GM19452 (cell line): Measurements from ENCODE around the gene R3HDM1.
"Not testable (repeated sequence)": the region's sequence is repeated elsewhere in the genome, so short reads cannot be mapped to it uniquely, and the experiment has no call there.

ENCODE experiments used
- ATAC-seq: cut with Tn5 transposase; IDR thresholded peaks from one replicate; pipeline ENCODE4 v1.9.1; 2021; ENCODE audit not compliant: unreplicated experiment

Gene R3HDM1

GRCh38 chr2:135637456-135638087 lies 106.3 kb downstream of the R3HDM1 start:
- no peak for ATAC-seq

GRCh38 chr2:135638825-135639224 lies 107.5 kb downstream of the R3HDM1 start:
- no peak for ATAC-seq

DNA sequence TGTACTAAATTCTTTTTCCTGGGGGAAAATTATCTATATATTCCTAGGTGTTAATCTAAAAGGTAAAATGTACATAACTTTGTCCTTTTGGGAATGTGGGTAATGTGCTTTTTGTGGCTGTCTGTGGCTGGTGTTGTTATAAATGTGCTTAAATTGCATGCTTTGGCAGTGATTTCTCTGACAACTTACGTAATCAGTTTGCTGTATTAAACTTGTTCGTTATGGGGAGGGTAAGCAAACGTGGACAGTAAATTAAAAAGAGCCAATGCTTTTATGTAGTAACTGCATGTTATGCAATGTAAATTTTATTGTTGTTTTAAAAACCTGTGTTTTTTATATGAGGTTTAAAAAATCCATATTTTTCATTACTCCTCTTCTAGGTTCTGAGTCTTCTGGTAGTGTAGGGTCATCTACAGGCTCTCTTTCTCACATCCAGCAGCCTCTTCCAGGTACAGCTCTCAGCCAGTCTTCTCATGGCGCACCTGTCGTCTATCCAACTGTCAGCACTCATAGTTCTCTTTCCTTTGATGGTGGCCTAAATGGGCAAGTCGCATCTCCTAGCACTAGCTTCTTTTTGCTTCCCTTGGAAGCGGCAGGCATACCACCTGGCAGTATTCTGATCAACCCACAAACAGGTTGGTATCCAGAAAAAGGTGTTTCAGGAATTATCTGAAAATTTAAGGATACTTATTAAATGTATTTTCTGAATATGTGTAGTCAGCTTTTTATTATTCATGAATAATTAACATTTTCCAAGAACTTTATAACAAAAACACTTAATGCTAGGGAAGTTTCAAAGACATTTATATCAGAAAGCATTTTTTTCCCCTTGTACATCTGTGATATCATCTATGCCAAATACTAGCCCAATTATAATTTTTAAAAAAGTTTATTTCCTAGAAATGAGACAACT lies 110.1 kb downstream of the R3HDM1 start:
- ATAC-seq, result no peak

DNA sequence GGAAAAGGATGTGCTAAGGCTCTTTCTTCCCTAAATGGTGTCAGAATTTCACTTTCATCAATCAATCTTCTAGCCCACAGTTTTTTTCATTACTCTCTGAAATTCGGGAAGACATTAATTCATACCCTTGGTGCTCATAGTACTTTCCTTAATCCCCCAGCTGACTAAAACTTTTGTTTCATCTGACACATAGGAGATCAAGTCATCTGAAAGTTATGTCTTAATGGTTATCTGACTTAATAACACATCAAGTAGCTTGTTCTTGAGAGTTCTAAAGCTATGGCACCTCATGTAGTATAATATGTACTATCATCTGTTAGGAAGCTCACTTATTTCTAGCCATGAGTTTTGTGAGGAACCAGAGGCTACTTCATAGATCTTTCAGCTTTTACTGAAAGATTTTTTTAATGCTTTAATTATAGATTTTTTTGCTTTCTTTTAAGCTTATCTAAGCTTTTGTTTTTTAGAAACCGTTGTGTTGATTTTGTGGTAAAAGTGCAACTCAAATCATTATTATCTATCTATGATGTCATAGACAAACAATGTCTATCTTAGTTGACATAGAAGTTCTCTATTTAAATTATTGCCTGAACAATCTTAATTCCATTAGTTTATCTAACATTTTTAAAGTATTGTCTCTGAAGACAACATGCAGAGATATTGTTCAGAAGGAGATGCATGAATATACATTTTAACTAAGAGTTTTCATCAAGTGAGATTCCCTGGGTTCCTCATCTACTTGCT lies 116.7 kb downstream of the R3HDM1 start:
- ATAC-seq, result no peak

DNA sequence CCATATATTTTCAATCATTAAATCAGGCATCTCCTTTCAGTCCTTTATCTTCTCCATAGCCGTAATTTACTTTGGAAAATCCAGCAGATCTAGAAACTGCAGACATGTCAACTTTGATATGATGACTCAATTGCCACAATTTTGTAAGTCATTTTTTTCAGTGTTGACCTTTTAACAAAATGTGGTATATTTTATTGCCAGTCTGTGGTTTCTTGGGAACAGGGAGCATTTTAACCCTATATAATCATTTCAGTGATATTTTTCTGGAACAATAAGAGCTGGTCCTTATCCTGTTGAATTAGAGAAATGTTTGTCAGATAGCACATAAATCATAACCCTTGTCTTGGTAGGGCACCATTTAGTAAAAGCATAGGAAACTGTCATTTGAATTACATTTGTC lies 119.4 kb downstream of the R3HDM1 start:
- ATAC-seq, result no peak

DNA sequence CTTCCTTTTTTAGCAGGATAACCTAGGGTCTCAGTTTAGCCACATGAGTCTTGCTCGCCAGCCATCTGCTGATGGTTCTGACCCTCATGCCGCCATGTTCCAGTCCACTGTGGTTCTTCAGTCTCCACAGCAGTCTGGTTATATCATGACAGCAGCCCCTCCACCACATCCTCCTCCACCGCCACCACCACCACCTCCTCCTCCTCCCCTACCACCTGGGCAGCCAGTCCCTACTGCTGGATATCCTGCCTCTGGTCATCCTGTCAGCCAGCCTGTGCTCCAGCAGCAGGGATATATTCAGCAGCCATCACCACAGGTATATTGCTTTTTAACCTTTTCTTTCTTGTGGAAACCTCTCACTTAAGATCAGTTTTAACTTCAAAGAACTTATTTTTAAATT lies 120.4 kb downstream of the R3HDM1 start:
- ATAC-seq, result no peak

DNA sequence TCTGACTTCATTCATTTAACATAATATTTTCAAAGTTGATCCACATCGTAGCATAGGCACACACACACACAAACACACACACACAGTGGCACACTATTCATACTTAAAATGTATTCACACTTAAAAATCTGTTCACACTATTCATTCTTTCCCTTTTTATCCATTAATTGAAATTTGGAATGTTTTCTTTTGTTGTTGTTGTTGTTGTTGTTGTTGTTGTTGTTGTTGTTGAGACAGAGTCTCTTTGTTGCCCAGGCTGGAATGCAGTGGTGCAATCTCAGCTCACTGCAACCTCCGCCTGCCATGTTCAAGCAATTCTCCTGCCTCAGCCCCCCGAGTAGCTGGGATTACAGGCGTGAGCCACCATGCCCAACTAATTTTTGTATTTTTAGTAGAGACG lies 123.0 kb downstream of the R3HDM1 start:
- ATAC-seq, result not testable (repeated sequence)

- ATAC-seq, result no peak
These were observed 126.7 kb downstream of the R3HDM1 start for GRCh38 chr2:135657806-135658582.

GRCh38 chr2:135662088-135662487 lies 130.8 kb downstream of the R3HDM1 start:
- ATAC-seq, result no peak

GRCh38 chr2:135663148-135663700 lies 131.9 kb downstream of the R3HDM1 start:
- ATAC-seq, result no peak

- peak; percentile 83 for ATAC-seq
These were observed 133.4 kb downstream of the R3HDM1 start for GRCh38 chr2:135664623-135665068.

GRCh38 chr2:135667045-135667444 lies 135.8 kb downstream of the R3HDM1 start:
- no peak for ATAC-seq

DNA sequence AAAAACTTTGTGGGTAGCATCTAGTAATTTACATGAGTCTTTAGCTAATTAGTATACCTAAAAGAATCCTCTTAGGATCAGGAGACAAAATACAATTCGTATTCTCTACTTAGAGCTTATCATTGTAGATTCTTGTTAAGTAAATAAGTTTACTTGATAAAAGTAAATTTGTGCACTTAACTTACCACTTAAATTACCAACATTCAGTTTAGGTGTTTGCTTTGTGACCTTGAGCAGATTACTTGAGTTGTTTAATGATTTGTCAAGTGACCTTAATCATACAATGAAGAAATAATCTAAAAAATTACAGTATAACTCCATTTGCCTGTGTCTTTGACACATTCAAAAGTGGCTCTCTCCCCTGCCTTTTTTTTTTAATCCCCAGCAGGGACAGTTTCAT lies 143.2 kb downstream of the R3HDM1 start:
- no peak for ATAC-seq

- ATAC-seq, result no peak
These were observed 144.7 kb downstream of the R3HDM1 start for GRCh38 chr2:135676031-135676430.

GRCh38 chr2:135679125-135679524 lies 147.8 kb downstream of the R3HDM1 start:
- ATAC-seq, result no peak

DNA sequence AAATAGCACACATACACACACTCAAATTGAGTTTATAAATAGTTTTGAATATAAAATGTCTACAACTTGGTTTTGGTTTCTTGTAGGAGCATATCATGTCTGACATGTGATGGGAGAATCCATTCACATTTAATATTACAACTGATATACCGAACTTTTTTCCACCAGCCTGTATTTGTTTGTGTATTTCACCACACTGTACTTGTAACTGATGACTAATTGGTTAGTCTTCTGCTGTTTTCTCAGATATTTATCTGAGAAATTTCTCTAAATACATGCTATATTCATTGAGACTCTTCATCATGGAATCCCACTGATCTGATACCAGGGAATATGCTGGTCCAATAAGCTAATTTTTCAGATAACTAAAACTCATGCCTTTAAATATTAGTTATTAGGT lies 154.1 kb downstream of the R3HDM1 start:
- no peak for ATAC-seq

- ATAC-seq, result no peak
These were observed 157.7 kb downstream of the R3HDM1 start for GRCh38 chr2:135688978-135689377.

DNA sequence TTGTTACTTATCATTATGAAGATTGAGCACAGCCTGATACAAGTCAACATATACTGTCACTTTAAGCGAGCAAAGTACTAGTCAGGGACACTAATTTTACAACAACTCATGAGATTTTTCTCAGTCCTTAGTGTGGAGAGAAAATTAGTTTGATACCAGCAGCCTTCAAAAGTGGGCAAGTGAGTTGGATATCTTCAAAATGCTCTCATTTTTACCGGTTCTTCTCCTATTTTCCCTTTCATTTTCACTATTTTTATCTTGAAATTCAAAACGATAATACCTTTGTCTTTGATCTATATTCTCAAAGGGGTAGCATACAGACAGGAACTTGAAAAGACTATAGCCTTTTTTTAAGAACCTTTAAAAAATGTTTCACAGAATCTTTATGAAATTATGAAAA lies 158.4 kb downstream of the R3HDM1 start:
- no peak for ATAC-seq

GRCh38 chr2:135694711-135695110 lies 163.4 kb downstream of the R3HDM1 start:
- no peak for ATAC-seq

DNA sequence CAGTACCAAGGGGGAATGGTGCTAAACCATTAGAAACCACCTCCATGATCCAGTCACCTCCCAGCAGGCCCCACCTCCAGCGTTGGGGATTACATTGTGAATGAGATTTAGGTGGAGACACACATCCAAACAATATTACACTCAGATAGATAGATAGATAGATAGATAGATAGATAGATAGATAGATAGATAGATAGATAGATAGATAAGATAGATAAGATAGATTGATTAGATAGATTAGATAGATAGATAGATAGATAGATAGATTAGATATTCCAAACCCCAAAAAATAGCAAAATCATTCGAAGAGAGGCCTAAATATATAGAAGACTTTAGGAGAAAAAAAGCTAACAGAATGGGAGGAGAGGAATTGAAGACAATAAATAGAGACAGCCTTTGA lies 167.6 kb downstream of the R3HDM1 start:
- no peak for ATAC-seq

- no peak for ATAC-seq
These were observed 170.2 kb downstream of the R3HDM1 start for GRCh38 chr2:135701442-135701841.
